Daoy (cell line): Measurements from ENCODE around the gene HCN1. TPM values are rescaled to one million over a fixed set of nuclear protein-coding genes. Genes with fewer than 3 reads are reported as not detected.

ENCODE experiments used
- DNase-seq: peaks from one replicate; pipeline ENCODE4 v3.0.0-alpha.2; 2015; ENCODE audit warnings: low read depth
- total RNA-seq: library from RNA; depleted of rRNA; stranded (reverse); fragments of >200 nt; shearing (Covaris generic); gene quantifications from 2 replicates; pipeline ENCODE4 v1.2.3, GENCODE V29; 2014

HCN1 gene
- total RNA-seq, 1 experiment from 2014 or later: not detected

DNA sequence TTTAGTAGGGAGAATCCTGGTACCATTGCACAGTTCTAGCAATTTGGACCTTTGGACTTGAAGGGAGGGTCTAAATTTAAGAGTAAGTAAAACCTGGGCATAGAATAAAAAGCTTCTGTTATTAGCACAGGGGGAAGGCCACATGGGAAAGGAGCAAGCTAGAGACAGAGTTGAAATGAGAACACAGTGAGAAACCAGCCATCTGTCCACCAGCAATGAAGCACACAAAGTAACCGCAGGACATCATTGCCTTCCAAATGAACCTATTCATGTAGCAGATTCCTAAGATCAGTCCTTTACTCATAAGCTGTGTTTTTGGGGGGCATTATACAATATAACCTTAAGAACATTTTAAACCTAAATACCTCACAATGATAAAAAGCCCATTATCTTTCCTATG, 407.4 kb downstream of the HCN1 start:
- DNase-seq: no peak

DNA sequence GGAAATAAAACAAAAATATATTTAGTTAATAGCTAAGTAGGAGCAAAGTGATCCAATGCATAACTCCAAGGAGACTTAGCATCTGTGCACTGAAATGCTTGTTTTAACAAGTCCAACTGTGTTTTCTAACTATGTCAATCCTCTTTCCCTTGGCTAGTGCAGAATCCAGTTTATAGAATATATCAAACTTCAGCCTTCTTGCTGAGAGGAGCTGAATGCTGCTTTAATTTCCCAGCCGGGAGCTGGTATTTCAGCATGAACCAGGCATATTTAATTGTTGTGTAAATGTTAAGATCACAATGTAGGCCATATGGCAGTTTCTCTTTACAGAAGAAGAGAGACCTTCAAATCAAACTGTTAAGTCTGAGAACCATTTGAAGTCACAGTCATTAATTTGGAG, 411.7 kb downstream of the HCN1 start:
- DNase-seq: no peak

DNA sequence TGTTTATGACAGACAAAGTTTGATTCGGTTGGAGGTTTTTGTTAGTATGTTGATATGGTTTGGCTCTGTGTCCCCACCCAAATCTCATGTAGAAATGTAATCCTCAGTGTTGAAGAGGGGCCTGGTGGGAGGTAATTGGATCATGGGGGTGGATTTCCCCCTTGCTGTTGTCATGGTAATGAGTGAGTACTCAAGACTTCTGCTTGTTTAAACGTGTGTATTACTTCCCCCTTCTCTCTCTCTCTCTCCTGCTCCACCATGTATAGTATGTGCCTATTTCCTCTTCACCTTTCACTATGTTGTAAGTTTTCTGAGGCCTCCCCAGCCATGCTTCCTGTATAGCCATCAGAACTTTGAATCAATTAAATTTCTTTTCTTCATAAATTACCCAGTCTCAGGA, 415.1 kb downstream of the HCN1 start:
- no peak for DNase-seq

DNA sequence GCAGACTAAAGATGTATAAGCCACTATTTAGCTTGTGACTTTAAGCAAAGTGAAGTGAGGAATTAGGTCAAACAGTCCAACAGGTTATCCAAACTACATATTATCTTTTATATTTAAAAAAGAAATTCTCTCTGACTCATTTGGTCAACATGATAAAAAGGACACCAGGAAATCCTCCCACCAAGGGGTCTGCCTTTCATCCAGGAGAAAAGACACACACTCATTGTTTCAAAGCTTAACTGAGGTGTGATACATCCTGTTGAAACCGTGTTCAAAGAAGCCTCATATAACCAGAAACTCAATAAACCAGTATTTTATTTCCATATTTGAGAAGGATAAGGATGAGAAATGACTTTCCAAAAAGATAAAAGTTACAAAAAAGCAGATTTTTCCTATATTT, 417.1 kb downstream of the HCN1 start:
- DNase-seq: no peak

GRCh38 chr5:45277860-45278259, 418.3 kb downstream of the HCN1 start:
- no peak for DNase-seq

- no peak for DNase-seq
These were observed 421.9 kb downstream of the HCN1 start for GRCh38 chr5:45274241-45274640.

- DNase-seq: no peak
These were observed 424.6 kb downstream of the HCN1 start for GRCh38 chr5:45271626-45272025.

GRCh38 chr5:45264447-45264846, 431.7 kb downstream of the HCN1 start:
- no peak for DNase-seq

GRCh38 chr5:45262061-45262590, 434.1 kb downstream of the HCN1 start:
- DNase-seq: no peak

DNA sequence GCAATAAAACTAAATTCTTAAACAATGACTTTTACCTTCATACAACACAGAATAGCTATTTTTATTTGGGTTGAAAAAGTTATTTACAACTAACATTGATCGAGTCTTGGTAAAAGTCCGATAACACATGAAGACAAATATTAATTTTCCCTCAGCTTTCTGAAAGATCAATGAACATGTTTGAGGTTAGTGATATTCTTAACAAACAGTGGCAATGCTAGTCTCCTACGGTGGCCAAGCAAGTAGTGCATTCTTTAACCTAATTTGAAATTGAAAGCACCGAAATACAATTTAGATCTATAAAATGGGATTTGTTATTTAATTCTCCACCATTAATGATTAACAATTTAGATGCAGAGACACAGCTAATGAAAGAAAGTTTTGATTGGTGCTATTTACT, 435.1 kb downstream of the HCN1 start:
- DNase-seq: no peak

GRCh38 chr5:45260292-45260691, 435.9 kb downstream of the HCN1 start:
- DNase-seq: no peak

DNA sequence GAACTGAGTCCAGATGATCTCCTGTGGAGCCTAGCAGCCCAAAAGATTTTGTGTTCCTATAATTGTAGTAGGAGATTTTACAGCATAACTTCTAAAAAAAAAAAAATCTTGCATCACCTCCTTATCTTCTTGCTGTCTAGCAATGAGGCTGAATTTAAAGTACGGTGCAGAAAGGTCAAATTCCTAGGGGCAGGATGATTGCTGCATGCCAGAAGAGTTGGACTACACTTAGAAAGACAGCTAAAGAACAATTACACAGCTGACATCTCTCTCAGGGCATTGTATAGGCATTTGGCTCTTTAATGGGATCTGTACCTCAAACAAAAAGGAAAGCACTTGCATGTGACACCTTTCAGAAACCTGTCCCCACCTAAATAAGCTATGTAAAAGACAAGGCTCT, 443.2 kb downstream of the HCN1 start:
- DNase-seq: no peak

GRCh38 chr5:45252541-45252940, 443.6 kb downstream of the HCN1 start:
- DNase-seq: no peak

DNA sequence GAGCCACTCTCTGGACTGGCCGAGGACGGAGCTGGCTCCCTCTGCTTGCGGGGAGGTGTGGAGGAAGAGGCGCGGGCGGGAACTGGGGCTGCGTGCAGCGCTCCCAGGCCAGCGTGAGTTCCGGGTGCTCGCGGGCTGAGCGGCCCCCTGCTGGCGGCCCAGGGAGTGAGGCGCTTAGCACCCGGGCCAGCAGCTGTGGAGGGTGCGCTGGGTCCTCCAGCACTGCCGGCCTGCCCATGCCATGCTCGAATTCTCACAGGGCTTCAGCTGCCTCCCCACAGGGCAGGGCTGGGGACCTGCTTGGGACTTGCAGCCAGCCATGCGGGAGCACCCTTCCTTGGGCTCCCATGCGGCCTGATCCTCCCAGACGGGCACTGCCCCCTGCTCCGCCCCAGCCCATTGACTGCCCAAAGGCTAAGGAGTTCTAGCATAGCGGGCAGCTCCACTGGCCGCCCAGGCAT, 470.6 kb downstream of the HCN1 start:
- DNase-seq: no peak

GRCh38 chr5:45205403-45205961, 490.7 kb downstream of the HCN1 start:
- DNase-seq: no peak
